Stimulated activated CD8-positive, alpha-beta memory T cell treated with anti-CD3 and anti-CD28 coated beads, Interleukin-7, amount 100 ng/mL, for 48 hours (primary cell): ENCODE measurements around the gene OR51I2.

Source experiments
- DNase-seq, 2 donors: peaks; one replicate each; pipeline ENCODE4 v3.0.0-alpha.2; 2020; ENCODE audit warnings: low read depth in 1 of 2; ENCODE audit errors: extremely low read depth in 1 of 2

OR51I2 gene

GRCh38 chr11:5505363-5506048, 56.4 kb downstream of the OR51I2 start:
- DNase-seq = no peak
